Mammary epithelial cell (primary cell): Measurements from ENCODE around the gene TMEM132D.

Source experiments
- EZH2 ChIP-seq: IDR thresholded peaks from 2 replicates; pipeline ENCODE4 v1.6.1; 2012; ENCODE audit warnings: low read length, inconsistent platforms, borderline replicate concordance
- TF ChIP-seq, protein P1 (sequence below), 2 donors: IDR thresholded peaks in 1 of 2; conservative IDR thresholded peaks in 1 of 2; 2 replicates each; pipeline ENCODE4 v1.5.1; 2011 to 2012; ENCODE audit warnings: inconsistent platforms in 2 of 2, low read length in 2 of 2, mild to moderate bottlenecking in 2 of 2, control low read depth in 1 of 2, low read depth in 1 of 2; ENCODE audit not compliant: insufficient read depth in 1 of 2; ENCODE audit errors: extremely low read depth in 1 of 2

- TF ChIP-seq, protein P1, sequence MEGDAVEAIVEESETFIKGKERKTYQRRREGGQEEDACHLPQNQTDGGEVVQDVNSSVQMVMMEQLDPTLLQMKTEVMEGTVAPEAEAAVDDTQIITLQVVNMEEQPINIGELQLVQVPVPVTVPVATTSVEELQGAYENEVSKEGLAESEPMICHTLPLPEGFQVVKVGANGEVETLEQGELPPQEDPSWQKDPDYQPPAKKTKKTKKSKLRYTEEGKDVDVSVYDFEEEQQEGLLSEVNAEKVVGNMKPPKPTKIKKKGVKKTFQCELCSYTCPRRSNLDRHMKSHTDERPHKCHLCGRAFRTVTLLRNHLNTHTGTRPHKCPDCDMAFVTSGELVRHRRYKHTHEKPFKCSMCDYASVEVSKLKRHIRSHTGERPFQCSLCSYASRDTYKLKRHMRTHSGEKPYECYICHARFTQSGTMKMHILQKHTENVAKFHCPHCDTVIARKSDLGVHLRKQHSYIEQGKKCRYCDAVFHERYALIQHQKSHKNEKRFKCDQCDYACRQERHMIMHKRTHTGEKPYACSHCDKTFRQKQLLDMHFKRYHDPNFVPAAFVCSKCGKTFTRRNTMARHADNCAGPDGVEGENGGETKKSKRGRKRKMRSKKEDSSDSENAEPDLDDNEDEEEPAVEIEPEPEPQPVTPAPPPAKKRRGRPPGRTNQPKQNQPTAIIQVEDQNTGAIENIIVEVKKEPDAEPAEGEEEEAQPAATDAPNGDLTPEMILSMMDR (conservative IDR thresholded peaks at IDR 0.05 in 1 of 2, IDR thresholded peaks at IDR 0.05 in 1 of 2; ENCODE audit: extremely low read depth in 1 of 2, insufficient read depth in 1 of 2, low read depth in 1 of 2, low read length in 2 of 2): no peak
- TF ChIP-seq EZH2: no peak
Measured at GRCh38 chr12:129670256-129670920, 233.4 kb downstream of the TMEM132D start.
